NT2/D1 (cell line): ENCODE data around the gene EPS8L3.

ENCODE experiments used
- DNase-seq: peaks from one replicate; pipeline ENCODE4 v3.0.0-alpha.2; 2011; ENCODE audit warnings: low read depth, low spot score
- H3K27me3 ChIP-seq: 2 replicates; pipeline ENCODE4 v1.6.0; 2011; ENCODE audit warnings: mild to moderate bottlenecking; ENCODE audit not compliant: insufficient read length, insufficient read depth
- H3K36me3 ChIP-seq: 2 replicates; pipeline ENCODE4 v1.6.1; 2011; ENCODE audit warnings: mild to moderate bottlenecking, low read length, mixed read lengths; ENCODE audit not compliant: insufficient read depth, insufficient read length
- H3K4me1 ChIP-seq: 2 replicates; pipeline ENCODE4 v1.5.1; 2011; ENCODE audit not compliant: insufficient read depth, insufficient read length
- H3K4me3 ChIP-seq: 2 replicates; pipeline ENCODE4 v1.5.1; 2011; ENCODE audit warnings: low read depth; ENCODE audit not compliant: insufficient read length
- H3K9ac ChIP-seq: 2 replicates; pipeline ENCODE4 v1.6.0; 2011; ENCODE audit warnings: low read depth; ENCODE audit not compliant: insufficient read length
- H3K9me3 ChIP-seq: 2 replicates; pipeline ENCODE4 v1.5.1; 2011; ENCODE audit warnings: mild to moderate bottlenecking, low read length; ENCODE audit not compliant: insufficient read depth
- SUZ12 ChIP-seq: IDR thresholded peaks from 2 replicates; pipeline ENCODE4 v1.6.1; 2011; ENCODE audit not compliant: insufficient read length, insufficient read depth; ENCODE audit errors: extremely low read depth
- YY1 ChIP-seq: IDR thresholded peaks from 2 replicates; pipeline ENCODE4 v1.6.1; 2011; ENCODE audit not compliant: insufficient read length, insufficient read depth
- ZNF274 ChIP-seq: IDR thresholded peaks from 2 replicates; pipeline ENCODE4 v1.6.1; 2011; ENCODE audit warnings: mild to moderate bottlenecking, low read depth, low read length

The EPS8L3 gene

DNA sequence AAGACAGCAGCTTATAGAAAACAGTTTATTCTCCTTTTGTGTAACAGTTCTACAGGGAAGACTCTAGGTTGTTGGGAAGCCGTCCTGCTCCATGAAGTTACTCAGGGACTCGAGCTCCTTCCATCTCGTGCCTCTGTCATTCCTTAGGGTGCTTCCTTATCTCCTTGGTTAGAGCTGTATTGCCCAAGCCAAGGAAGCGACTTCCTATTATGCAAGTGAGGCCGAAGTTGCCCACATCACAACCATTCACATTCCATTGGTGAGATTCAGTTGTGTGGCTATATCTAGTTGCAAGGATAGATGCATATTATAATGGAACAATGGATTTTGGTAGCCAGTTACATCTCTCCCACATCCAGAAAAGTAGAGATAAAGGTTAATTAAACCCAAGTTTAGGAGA lies 42.7 kb downstream of the EPS8L3 start:
- Histone ChIP-seq H3K4me1 (no peaks in the 10 kb centered on the region), H3K9me3 (peaks cover 9% of the 10 kb centered on the region; the same call in 1 of the 2 replicates), H3K36me3 (no peaks in the 10 kb centered on the region), H3K27me3 (no peaks in the 10 kb centered on the region), H3K4me3 (no peak overlapping the region), H3K9ac (no peak overlapping the region)
- no peak for TF ChIP-seq ZNF274
- TF ChIP-seq YY1: no peak
- DNase-seq: no peak

GRCh38 chr1:109719337-109719837 lies 44.3 kb downstream of the EPS8L3 start:
- H3K9me3 ChIP-seq: no peaks in the 10 kb centered on the region
- TF ChIP-seq ZNF274: no peak
- TF ChIP-seq SUZ12: no peak
- no peak for DNase-seq
- H3K36me3 ChIP-seq: no peaks in the 10 kb centered on the region
- H3K27me3 ChIP-seq: no peaks in the 10 kb centered on the region
- no peak overlapping the region for H3K9ac ChIP-seq
- H3K4me1 ChIP-seq: no peaks in the 10 kb centered on the region
- H3K4me3 ChIP-seq: no peak overlapping the region

DNA sequence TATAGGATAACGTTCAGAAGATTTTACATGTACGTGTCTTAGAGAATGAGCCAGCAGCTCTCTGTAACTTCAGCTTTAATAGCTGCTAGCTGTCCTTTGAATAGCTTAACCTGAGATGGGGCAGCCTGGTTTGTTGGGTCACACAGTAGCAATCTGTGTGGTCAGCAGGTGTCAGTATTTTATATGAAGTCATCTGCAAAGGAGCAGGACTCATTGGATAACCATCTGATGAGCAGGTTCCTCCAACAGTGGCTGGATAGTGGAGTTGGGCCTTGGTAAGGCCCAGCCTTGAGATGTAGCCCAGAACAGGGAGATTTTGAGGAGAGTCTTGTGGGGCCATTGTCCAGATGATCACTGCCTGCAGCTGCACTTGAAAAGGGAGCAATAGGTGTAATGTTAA lies 45.2 kb downstream of the EPS8L3 start:
- H3K4me1 ChIP-seq: no peaks in the 10 kb centered on the region
- no peak for DNase-seq

DNA sequence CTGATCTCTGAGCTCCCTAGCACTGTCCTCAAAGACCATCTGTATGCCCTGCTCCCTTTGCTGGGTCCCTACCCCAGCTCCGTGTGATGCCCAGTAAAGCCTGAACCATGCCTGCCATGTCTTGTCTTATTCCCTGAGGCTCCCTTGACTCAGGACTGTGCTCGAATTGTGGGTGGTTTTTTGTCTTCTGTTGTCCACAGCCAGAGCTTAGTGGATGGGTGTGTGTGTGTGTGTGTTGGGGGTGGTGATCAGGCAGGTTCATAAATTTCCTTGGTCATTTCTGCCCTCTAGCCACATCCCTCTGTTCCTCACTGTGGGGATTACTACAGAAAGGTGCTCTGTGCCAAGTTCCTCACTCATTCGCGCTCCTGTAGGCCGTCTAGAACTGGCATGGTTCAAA lies 46.0 kb downstream of the EPS8L3 start:
- H3K27me3 ChIP-seq: no peaks in the 10 kb centered on the region
- H3K4me1 ChIP-seq: no peaks in the 10 kb centered on the region
- no peaks in the 10 kb centered on the region for H3K9me3 ChIP-seq
- H3K4me3 ChIP-seq: no peak overlapping the region
- no peak overlapping the region for H3K9ac ChIP-seq
- TF ChIP-seq ZNF274 (no peak), YY1 (no peak), SUZ12 (no peak)
- no peak for DNase-seq
- no peaks in the 10 kb centered on the region for H3K36me3 ChIP-seq

More for the DNA sequence above, 45.2 kb downstream of the EPS8L3 start:
- no peak overlapping the region for H3K4me3 ChIP-seq
- no peaks in the 10 kb centered on the region for H3K27me3 ChIP-seq
- no peak for TF ChIP-seq YY1
- no peak for TF ChIP-seq SUZ12
- TF ChIP-seq ZNF274: no peak
- H3K9me3 ChIP-seq: no peaks in the 10 kb centered on the region
- no peak overlapping the region for H3K9ac ChIP-seq
- no peaks in the 10 kb centered on the region for H3K36me3 ChIP-seq

GRCh38 chr1:109716570-109717090 lies 47.1 kb downstream of the EPS8L3 start:
- Histone ChIP-seq H3K9me3 (no peaks in the 10 kb centered on the region), H3K4me1 (no peaks in the 10 kb centered on the region), H3K9ac (no peak overlapping the region), H3K27me3 (no peaks in the 10 kb centered on the region), H3K4me3 (no peak overlapping the region), H3K36me3 (no peaks in the 10 kb centered on the region)
- no peak for TF ChIP-seq YY1
- TF ChIP-seq ZNF274: no peak
- TF ChIP-seq SUZ12: no peak
- DNase-seq: no peak

- Histone ChIP-seq H3K27me3 (no peaks in the 10 kb centered on the region), H3K4me1 (no peaks in the 10 kb centered on the region), H3K36me3 (no peaks in the 10 kb centered on the region), H3K9me3 (no peaks in the 10 kb centered on the region), H3K9ac (no peak overlapping the region), H3K4me3 (no peak overlapping the region)
- no peak for TF ChIP-seq YY1
- TF ChIP-seq ZNF274: no peak
- no peak for TF ChIP-seq SUZ12
- no peak for DNase-seq
Measured at GRCh38 chr1:109716121-109716520, 47.6 kb downstream of the EPS8L3 start.

- Histone ChIP-seq H3K4me1 (no peaks in the 10 kb centered on the region), H3K36me3 (no peaks in the 10 kb centered on the region), H3K4me3 (no peak overlapping the region), H3K9ac (no peak overlapping the region), H3K9me3 (0 out of 2 replicates have a peak, but pooled peaks cover 3% of the 10 kb centered on the region), H3K27me3 (no peaks in the 10 kb centered on the region)
- no peak for DNase-seq
- no peak for TF ChIP-seq ZNF274
- no peak for TF ChIP-seq SUZ12
- TF ChIP-seq YY1: no peak
Measured at GRCh38 chr1:109714661-109715372, 48.9 kb downstream of the EPS8L3 start.
